ENCODE data around the gene OR10X1. TPM values are rescaled to one million over a fixed set of nuclear protein-coding genes. Genes with fewer than 3 reads are reported as not detected.

OR10X1 gene
- total RNA-seq, 1 donor from 2014 or later, result not detected

DNA sequence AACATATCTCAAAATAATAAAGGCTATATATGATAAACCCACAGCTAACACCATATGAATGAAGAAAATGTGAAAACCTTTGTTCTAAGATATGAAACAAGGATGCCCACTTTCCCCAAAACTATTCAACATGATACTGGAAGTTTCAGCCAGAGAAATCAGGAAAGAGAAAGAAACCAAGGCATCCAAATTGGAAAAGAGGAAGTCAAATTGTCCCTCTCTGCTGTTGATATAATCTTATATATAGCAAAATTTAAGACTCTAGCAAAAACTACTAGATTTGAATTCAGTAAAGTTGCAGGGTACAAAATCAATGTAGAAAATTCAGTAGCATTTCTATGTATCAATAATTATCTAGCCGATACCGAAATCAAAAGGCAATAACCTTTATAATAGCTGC lies 21.0 kb upstream of the OR10X1 start:
- Histone ChIP-seq H3K4me1 (no peaks in the 10 kb centered on the region), H3K4me3 (no peak overlapping the region), H3K36me3 (no peaks in the 10 kb centered on the region), H3K27ac (replicated peaks) (no peak overlapping the region), H3K27me3 (ENCODE audit: low read depth) (no peaks in the 10 kb centered on the region), H3K9me3 (replicated peaks) (peaks cover 47% of the 10 kb centered on the region)
- DNase-seq, result no peak
- TF ChIP-seq, protein P1, sequence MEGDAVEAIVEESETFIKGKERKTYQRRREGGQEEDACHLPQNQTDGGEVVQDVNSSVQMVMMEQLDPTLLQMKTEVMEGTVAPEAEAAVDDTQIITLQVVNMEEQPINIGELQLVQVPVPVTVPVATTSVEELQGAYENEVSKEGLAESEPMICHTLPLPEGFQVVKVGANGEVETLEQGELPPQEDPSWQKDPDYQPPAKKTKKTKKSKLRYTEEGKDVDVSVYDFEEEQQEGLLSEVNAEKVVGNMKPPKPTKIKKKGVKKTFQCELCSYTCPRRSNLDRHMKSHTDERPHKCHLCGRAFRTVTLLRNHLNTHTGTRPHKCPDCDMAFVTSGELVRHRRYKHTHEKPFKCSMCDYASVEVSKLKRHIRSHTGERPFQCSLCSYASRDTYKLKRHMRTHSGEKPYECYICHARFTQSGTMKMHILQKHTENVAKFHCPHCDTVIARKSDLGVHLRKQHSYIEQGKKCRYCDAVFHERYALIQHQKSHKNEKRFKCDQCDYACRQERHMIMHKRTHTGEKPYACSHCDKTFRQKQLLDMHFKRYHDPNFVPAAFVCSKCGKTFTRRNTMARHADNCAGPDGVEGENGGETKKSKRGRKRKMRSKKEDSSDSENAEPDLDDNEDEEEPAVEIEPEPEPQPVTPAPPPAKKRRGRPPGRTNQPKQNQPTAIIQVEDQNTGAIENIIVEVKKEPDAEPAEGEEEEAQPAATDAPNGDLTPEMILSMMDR (IDR thresholded peaks at IDR 0.05; ENCODE audit: borderline replicate concordance), result no peak
- intact Hi-C loops (cut with micrococcal nuclease), result no loop called here

DNA sequence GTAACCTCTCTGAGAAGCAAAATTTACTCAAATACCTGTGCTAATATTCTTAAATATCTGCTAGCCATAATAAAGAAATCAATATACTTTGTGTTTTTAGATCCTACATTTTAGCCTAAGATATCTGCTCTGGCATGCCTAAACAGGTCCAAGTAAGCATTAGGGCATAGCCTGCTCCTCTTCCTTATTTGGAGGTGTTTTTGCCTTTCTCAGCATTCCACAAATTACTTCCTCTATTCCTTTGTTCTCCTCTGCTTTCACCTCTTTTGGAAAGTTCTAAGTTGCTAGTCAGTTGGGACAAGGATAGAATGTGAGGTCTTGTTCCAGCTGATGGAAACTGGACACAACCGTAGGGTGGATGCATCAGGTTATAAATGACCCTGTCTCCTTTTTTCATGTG lies 7.2 kb upstream of the OR10X1 start:
- Histone ChIP-seq H3K4me1 (no peaks in the 10 kb centered on the region), H3K27me3 (ENCODE audit: low read depth) (no peaks in the 10 kb centered on the region), H3K4me3 (no peak overlapping the region), H3K27ac (replicated peaks) (no peak overlapping the region), H3K9me3 (replicated peaks) (peaks cover 23% of the 10 kb centered on the region), H3K36me3 (no peaks in the 10 kb centered on the region)
- intact Hi-C loops (cut with micrococcal nuclease), result no loop called here
- TF ChIP-seq, protein P1 (IDR thresholded peaks at IDR 0.05; ENCODE audit: borderline replicate concordance), result no peak
- no peak for DNase-seq

DNA sequence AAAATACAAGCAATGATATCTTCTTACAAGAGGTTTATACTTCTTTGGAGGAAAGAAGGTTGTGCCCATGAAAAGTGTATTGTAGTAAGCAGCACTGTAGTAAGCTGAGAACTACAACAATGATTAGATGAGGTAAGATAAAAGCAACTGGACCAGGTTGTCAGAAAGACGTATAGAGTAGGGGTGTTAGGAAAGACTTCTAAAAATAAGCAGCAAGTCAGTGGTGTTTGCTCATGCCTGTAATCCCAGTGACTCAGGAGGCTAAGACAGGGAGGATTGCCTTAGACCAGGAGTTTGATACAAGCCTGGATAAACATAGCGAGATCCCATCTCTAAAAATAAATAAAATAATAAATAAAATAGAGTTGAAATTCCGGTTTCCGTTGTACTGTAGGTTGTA lies 4.3 kb upstream of the OR10X1 start:
- intact Hi-C loops (cut with micrococcal nuclease), result no loop called here
- Histone ChIP-seq H3K4me3 (no peak overlapping the region), H3K4me1 (no peaks in the 10 kb centered on the region), H3K27ac (replicated peaks) (no peak overlapping the region), H3K36me3 (no peaks in the 10 kb centered on the region), H3K27me3 (ENCODE audit: low read depth) (no peaks in the 10 kb centered on the region), H3K9me3 (replicated peaks) (peaks cover 21% of the 10 kb centered on the region)
- no peak for DNase-seq
- TF ChIP-seq, protein P1 (IDR thresholded peaks at IDR 0.05; ENCODE audit: borderline replicate concordance), result no peak

DNA sequence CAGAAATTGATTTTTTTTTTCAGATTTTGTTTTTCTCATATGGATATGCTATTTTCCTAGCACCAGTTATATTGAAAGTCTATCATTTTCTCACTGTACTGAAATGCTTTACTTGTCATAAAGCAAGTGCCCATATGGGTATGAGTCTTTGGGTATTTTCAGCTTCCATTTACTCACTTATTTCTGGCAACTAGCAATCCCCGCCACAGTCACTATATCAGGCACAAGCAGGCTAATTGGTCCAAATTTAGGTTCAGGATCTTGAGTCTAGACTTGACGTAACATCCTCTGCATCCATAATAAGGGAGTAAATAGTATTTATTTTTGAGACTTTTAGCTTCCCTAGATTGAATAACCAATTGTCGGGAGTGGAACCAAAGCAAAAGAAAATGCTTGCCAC lies 2.1 kb downstream of the OR10X1 start:
- H3K4me3 ChIP-seq, result no peak overlapping the region
- H3K36me3 ChIP-seq, result no peaks in the 10 kb centered on the region
- H3K9me3 ChIP-seq (replicated peaks), result no peaks in the 10 kb centered on the region
- TF ChIP-seq, protein P1 (IDR thresholded peaks at IDR 0.05; ENCODE audit: borderline replicate concordance), result no peak
- no peak overlapping the region for H3K27ac ChIP-seq (replicated peaks)
- intact Hi-C loops (cut with micrococcal nuclease), result no loop called here
- DNase-seq, result no peak
- no peaks in the 10 kb centered on the region for H3K27me3 ChIP-seq (ENCODE audit: low read depth)
- no peaks in the 10 kb centered on the region for H3K4me1 ChIP-seq

DNA sequence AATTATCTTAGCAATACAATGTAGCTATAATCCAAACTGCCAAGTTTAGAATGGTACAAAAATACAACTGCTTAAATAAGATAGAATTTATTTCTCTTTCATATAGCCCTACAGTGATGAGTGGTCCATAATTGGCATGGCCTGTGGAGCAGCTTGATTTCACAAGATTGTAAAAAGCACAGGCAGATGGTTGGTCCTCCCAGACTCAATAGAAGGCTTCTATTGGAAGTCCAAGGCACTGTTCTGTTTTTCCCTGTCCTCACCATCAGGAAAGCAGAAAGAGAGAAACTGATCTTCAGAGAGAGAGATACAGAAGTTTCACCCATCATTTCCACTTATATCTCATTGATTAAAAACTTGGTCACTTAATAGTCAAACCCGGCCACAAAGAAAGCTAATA lies 7.5 kb downstream of the OR10X1 start:
- Histone ChIP-seq H3K4me3 (no peak overlapping the region), H3K27ac (replicated peaks) (no peak overlapping the region), H3K4me1 (no peaks in the 10 kb centered on the region), H3K27me3 (ENCODE audit: low read depth) (no peaks in the 10 kb centered on the region), H3K9me3 (replicated peaks) (peaks cover 3% of the 10 kb centered on the region), H3K36me3 (no peaks in the 10 kb centered on the region)
- intact Hi-C loops (cut with micrococcal nuclease), result no loop called here
- no peak for DNase-seq
- TF ChIP-seq, protein P1 (IDR thresholded peaks at IDR 0.05; ENCODE audit: borderline replicate concordance), result no peak

DNA sequence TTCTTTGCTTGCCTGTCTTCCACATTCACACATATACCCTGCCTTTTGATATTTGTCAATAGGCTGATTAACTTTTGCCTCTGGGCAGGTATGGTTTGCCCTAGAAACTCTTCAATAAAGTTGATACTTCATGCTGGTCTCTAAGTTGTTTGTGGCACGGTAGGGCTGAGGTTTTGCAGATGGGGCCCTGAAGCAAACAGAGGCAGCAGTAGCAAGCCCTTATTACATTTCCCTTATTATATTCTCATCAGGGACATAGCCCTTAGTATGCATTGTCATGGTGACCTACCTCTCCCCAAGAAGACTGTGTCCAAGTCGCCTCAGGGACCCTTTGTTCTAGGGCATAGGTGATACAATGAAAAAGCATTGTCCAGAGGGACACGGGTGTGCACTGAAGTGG lies 9.2 kb downstream of the OR10X1 start, which contains the start of gene OR6P1:
TSS of gene OR6P1 (minus strand) at position 101 of the 400 bp plus-strand sequence. CDS start 6,976 bp downstream, outside the sequence.
- Histone ChIP-seq H3K27ac (replicated peaks) (no peak within 1 kb of the TSS), H3K9me3 (replicated peaks) (peaks cover 3% of the 10 kb centered on the region), H3K36me3 (no peaks in the 10 kb centered on the region), H3K27me3 (ENCODE audit: low read depth) (no peaks in the 10 kb centered on the region), H3K4me1 (no peaks in the 10 kb centered on the region), H3K4me3 (no peak within 1 kb of the TSS)
- intact Hi-C loops (cut with micrococcal nuclease), result no loop called here
- TF ChIP-seq, protein P1 (IDR thresholded peaks at IDR 0.05; ENCODE audit: borderline replicate concordance), result no peak
- DNase-seq, result no peak

Measured in left ventricle myocardium inferior (tissue), 1 donor.